Stimulated activated CD8-positive, alpha-beta memory T cell treated with anti-CD3 and anti-CD28 coated beads, Interleukin-12 subunit alpha, Interleukin-12 subunit beta, amount 100 ng/mL, for 4 hours (primary cell): ENCODE results near the gene BAHCC1.

Experiments used
- DNase-seq: peaks from one replicate; pipeline ENCODE4 v3.0.0-alpha.2; 2020; ENCODE audit warnings: low read depth

The BAHCC1 gene

GRCh38 chr17:81493198-81494038 is 98.2 kb downstream of the BAHCC1 start:
- DNase-seq = no peak

GRCh38 chr17:81494626-81495377 is 99.5 kb downstream of the BAHCC1 start:
- no peak for DNase-seq

GRCh38 chr17:81498953-81499600 is 103.8 kb downstream of the BAHCC1 start:
- DNase-seq = no peak

GRCh38 chr17:81499601-81499970 is 104.3 kb downstream of the BAHCC1 start:
- DNase-seq = no peak

GRCh38 chr17:81500047-81500446 is 104.8 kb downstream of the BAHCC1 start:
- DNase-seq = no peak

- DNase-seq = no peak
These were observed 107.3 kb downstream of the BAHCC1 start for GRCh38 chr17:81502471-81503017.

GRCh38 chr17:81503619-81504018 is 108.4 kb downstream of the BAHCC1 start:
- DNase-seq = no peak

GRCh38 chr17:81508639-81509206 is 113.5 kb downstream of the BAHCC1 start:
- no peak for DNase-seq

GRCh38 chr17:81509207-81509971 is 114.1 kb downstream of the BAHCC1 start:
- DNase-seq = no peak

GRCh38 chr17:81509972-81510784 is 114.9 kb downstream of the BAHCC1 start:
- no peak for DNase-seq

GRCh38 chr17:81510785-81511553 is 115.7 kb downstream of the BAHCC1 start:
- no peak for DNase-seq

- no peak for DNase-seq
These were observed 116.2 kb downstream of the BAHCC1 start for GRCh38 chr17:81511554-81511803.

- no peak for DNase-seq
These were observed 116.7 kb downstream of the BAHCC1 start for GRCh38 chr17:81511804-81512561.

- DNase-seq = peak; percentile 87
These were observed 117.5 kb downstream of the BAHCC1 start, which contains the start of gene ACTG1 for GRCh38 chr17:81512562-81513371. Gene ACTG1 (minus strand): TSS chr17:81512799. CDS start chr17:81512354, 445 bp downstream.

- peak; percentile 51 for DNase-seq
These were observed 118.1 kb downstream of the BAHCC1 start for GRCh38 chr17:81513372-81513752.

GRCh38 chr17:81513753-81514488 is 118.7 kb downstream of the BAHCC1 start:
- no peak for DNase-seq

- DNase-seq = no peak
These were observed 119.2 kb downstream of the BAHCC1 start for GRCh38 chr17:81514489-81514738.
